SK-N-SH treated with all-trans-retinoic acid at 6 μM for 48 hours (cell line): ENCODE data around the gene COL28A1.

Experiments used
- BACH2 ChIP-seq: fragments of 250-450 bp; sonication (Bioruptor Pico); IDR thresholded peaks from 2 replicates; pipeline ENCODE4 v1.9.0; 2021; ENCODE audit warnings: mild to moderate bottlenecking, borderline replicate concordance
- GLIS3 ChIP-seq: fragments of 250-450 bp; sonication (Bioruptor Pico); IDR thresholded peaks from 2 replicates; pipeline ENCODE4 v1.5.0; 2020; ENCODE audit warnings: mild to moderate bottlenecking, moderate library complexity
- TCF4 ChIP-seq: fragments of 250-450 bp; sonication (Bioruptor Pico); IDR thresholded peaks from 2 replicates; pipeline ENCODE4 v1.8.0; 2021; ENCODE audit warnings: mild to moderate bottlenecking, moderate library complexity, borderline replicate concordance
- TF ChIP-seq, protein P1 (sequence below): fragments of 250-450 bp; sonication (Bioruptor Pico); IDR thresholded peaks from 2 replicates; pipeline ENCODE4 v1.5.1; 2021; ENCODE audit warnings: mild to moderate bottlenecking, moderate library complexity
- TF ChIP-seq, protein P2 (sequence below): fragments of 250-450 bp; sonication (Bioruptor Pico); IDR thresholded peaks from 2 replicates; pipeline ENCODE4 v1.8.0; 2020; ENCODE audit warnings: mild to moderate bottlenecking, moderate library complexity, borderline replicate concordance

DNA sequence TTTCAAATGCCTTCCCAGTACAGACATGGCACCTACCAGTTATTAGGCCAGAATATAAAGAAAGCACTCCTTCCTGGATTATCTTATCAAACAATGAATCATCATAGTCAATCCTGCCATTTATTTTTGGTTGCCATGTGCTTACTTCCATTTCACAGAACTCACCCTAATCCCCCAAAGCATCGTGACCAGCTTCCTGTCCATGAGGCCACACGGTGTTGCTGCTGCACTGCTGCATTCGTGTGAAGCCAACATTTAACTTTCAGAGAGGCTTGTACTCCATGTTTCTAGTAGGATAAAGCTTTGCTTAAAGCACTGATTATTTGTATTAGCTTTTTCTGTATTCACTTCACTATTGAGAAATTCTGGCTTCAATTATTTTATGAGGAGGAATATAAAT lies 14.4 kb downstream of the COL28A1 start:
- TF ChIP-seq TCF4 (CRISPR knock-in tag) (no peak), BACH2 (no peak), GLIS3 (CRISPR knock-in tag) (no peak)
- TF ChIP-seq, protein P1, sequence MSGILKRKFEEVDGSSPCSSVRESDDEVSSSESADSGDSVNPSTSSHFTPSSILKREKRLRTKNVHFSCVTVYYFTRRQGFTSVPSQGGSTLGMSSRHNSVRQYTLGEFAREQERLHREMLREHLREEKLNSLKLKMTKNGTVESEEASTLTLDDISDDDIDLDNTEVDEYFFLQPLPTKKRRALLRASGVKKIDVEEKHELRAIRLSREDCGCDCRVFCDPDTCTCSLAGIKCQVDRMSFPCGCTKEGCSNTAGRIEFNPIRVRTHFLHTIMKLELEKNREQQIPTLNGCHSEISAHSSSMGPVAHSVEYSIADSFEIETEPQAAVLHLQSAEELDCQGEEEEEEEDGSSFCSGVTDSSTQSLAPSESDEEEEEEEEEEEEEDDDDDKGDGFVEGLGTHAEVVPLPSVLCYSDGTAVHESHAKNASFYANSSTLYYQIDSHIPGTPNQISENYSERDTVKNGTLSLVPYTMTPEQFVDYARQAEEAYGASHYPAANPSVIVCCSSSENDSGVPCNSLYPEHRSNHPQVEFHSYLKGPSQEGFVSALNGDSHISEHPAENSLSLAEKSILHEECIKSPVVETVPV, result no peak
- TF ChIP-seq, protein P2, sequence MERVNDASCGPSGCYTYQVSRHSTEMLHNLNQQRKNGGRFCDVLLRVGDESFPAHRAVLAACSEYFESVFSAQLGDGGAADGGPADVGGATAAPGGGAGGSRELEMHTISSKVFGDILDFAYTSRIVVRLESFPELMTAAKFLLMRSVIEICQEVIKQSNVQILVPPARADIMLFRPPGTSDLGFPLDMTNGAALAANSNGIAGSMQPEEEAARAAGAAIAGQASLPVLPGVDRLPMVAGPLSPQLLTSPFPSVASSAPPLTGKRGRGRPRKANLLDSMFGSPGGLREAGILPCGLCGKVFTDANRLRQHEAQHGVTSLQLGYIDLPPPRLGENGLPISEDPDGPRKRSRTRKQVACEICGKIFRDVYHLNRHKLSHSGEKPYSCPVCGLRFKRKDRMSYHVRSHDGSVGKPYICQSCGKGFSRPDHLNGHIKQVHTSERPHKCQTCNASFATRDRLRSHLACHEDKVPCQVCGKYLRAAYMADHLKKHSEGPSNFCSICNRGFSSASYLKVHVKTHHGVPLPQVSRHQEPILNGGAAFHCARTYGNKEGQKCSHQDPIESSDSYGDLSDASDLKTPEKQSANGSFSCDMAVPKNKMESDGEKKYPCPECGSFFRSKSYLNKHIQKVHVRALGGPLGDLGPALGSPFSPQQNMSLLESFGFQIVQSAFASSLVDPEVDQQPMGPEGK (CRISPR knock-in tag), result no peak
